Central memory CD8-positive, alpha-beta T cell (primary cell): Measurements from ENCODE around the gene RDH5.

Source experiments
- ATAC-seq: fragments of 150-1000 bp; cut with Tn5 transposase; replicated peaks from 2 replicates; pipeline ENCODE4 v1.10.0; 2022; ENCODE audit warnings: mild to moderate bottlenecking, moderate FRiP score, moderate number of reproducible peaks; ENCODE audit not compliant: poor library complexity, severe bottlenecking; ENCODE audit errors: extremely low read depth
- DNase-seq, 2 donors: peaks; one replicate each; pipeline ENCODE4 v3.0.0; 2021; ENCODE audit warnings: low spot score in 2 of 2
- H3K27ac Mint-ChIP-seq: one replicate; pipeline ENCODE4 v1.8.0; 2022; ENCODE audit warnings: low read depth, mild to moderate bottlenecking, moderate library complexity, mixed read lengths
- H3K27me3 Mint-ChIP-seq: one replicate; pipeline ENCODE4 v1.8.0; 2022; ENCODE audit warnings: mixed read lengths
- H3K36me3 Mint-ChIP-seq: one replicate; pipeline ENCODE4 v1.8.0; 2022; ENCODE audit warnings: mild to moderate bottlenecking, moderate library complexity, mixed read lengths; ENCODE audit not compliant: insufficient read depth
- H3K4me1 Mint-ChIP-seq: one replicate; pipeline ENCODE4 v1.8.0; 2022; ENCODE audit warnings: mixed read lengths
- H3K4me3 Mint-ChIP-seq: one replicate; pipeline ENCODE4 v1.8.0; 2022; ENCODE audit warnings: mild to moderate bottlenecking, moderate library complexity, mixed read lengths
- H3K9me3 Mint-ChIP-seq: one replicate; pipeline ENCODE4 v1.8.0; 2022; ENCODE audit warnings: mixed read lengths

Gene RDH5

DNA sequence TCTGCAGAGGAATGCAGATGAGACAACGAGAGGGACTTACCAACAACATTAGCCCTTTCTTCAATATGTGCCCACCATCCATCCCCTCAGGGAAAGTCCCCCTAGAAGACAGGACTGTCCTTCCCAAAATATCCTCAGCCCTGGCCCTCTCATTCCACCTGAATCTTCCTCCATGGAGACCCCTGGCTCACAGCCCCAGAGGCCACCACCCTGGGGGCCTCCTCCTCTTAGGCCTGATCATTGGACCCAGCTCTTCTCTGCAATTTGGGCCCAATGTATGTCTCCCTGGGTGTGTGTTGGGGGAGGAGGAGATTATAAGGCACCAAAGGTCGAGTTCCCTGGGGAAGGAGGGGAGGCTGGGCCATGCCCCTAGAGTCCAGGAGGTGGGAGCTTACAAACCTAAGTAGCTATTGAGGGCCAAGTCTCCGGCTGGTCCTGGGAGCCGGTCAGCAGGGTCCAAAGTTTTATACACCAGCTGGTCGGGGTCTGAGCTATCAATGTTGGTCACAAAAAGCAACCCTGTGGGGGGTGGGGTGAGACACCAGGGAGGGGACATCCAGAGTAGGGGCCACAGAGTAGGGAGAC lies 20.6 kb upstream of the RDH5 start:
- ATAC-seq (no peak), DNase-seq (no peak)
- no peaks in the 10 kb centered on the region for H3K36me3 Mint-ChIP-seq
- no peaks in the 10 kb centered on the region for H3K4me1 Mint-ChIP-seq
- H3K4me3 Mint-ChIP-seq: no peak overlapping the region
- H3K9me3 Mint-ChIP-seq: no peaks in the 10 kb centered on the region
- H3K27ac Mint-ChIP-seq: no peak overlapping the region
- H3K27me3 Mint-ChIP-seq: peaks cover 35% of the 10 kb centered on the region

DNA sequence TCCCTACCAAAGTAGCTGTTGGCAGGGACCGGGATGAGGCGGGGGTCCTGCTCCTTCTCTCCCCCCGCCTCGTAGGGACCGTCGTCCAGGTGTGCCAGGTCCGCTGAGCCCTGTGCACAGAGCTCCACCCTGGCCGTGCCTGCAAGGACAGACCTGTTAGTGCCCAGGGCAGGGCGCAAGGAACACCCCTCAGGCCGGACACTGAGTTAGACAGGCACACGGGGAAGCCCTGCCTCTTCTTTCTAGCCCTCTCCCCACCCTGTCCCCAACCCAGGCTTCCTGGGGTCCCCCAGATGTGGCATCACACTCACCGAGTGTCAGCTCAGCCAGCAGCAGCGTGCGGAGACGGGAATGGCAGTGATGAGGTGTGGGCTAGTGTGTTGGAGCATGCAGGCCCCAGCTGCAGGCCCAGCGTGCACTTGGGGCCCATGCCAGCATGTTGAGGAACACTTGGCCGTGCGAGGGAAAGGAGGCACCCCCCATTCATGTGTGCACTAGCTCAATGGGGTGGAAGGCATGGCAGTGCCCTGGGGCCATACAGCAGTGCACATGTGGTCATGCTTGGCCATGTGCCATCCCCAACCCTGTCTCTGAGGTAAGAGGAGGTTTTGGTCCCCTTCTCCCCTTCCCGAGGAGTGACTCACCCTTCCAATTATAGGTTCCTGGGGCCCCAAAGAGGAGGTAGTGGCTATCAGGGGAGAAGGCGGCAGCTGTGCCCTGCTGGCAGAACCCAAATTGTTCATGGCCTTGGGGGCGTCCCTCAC lies 19.8 kb upstream of the RDH5 start:
- H3K4me1 Mint-ChIP-seq: no peaks in the 10 kb centered on the region
- H3K36me3 Mint-ChIP-seq: no peaks in the 10 kb centered on the region
- no peaks in the 10 kb centered on the region for H3K9me3 Mint-ChIP-seq
- no peak overlapping the region for H3K27ac Mint-ChIP-seq
- no peak for ATAC-seq
- no peak for DNase-seq
- H3K4me3 Mint-ChIP-seq: no peak overlapping the region
- H3K27me3 Mint-ChIP-seq: peaks cover 35% of the 10 kb centered on the region

GRCh38 chr12:55702861-55703260 lies 17.3 kb upstream of the RDH5 start:
- Mint-ChIP-seq H3K4me1 (peaks cover 5% of the 10 kb centered on the region), H3K9me3 (no peaks in the 10 kb centered on the region), H3K36me3 (no peaks in the 10 kb centered on the region), H3K4me3 (no peak overlapping the region), H3K27ac (no peak overlapping the region), H3K27me3 (peaks cover 27% of the 10 kb centered on the region)
- ATAC-seq: no peak
- DNase-seq: no peak

DNA sequence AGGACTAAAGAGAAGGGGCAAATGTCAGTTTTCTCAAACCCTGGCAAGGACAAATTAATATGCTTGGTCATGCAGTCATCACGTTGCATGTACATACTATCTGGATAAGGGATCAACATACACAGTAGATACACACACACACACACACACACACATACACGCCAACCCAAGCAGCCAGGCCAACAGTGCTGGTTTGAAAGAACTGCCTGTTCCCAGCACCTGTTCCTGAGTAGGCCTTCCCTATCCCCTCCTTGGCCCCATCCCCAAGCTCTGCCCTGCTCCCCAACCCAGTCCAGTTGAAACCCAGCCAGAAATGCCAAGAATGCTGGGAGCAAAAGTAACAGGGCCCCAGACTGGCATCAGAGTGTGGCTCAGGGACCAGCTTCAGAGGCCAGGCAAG lies 16.9 kb upstream of the RDH5 start:
- Mint-ChIP-seq H3K4me1 (peaks cover 10% of the 10 kb centered on the region), H3K9me3 (no peaks in the 10 kb centered on the region), H3K27me3 (peaks cover 27% of the 10 kb centered on the region), H3K36me3 (peaks cover 2% of the 10 kb centered on the region), H3K4me3 (no peak overlapping the region), H3K27ac (no peak overlapping the region)
- no peak for ATAC-seq
- no peak for DNase-seq

DNA sequence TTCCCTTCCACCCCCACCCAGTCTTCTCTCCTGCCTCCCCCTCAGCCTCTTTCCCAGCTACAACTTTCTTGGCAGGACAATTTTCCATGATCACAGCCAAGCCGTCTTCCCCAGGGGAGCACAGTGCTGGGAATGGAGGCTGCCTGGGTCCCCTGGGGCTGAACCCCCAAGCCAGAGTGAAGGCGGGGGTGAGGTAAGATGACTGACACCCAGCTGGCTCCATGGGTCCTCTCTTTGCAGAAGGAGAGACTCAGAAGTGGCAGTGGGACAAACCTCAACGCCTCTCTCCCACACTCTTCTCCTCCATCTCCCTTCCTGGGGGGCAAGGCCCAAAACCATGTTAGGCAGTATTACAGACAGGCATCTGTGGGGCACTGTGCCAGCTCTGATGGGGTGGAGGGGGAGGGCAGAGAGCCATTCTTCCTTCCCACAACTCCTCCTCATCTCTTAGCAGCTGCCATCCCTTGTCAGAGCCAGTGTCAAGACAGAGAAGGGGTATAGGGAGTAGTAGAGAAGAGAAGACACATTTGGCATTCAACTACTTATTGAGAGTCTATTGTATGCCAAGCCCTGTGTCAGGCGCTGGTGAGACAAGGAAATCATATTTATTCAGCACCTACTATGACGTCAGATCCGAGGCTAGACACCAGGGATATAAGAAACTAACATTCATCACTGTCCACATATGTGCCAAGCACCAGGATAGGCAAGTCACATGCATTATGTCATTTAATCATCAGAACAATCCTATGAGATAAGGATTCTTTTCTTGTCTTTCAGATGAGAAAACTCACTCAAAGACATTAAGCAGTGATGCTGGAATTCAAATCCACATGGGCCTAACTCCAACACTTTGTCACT lies 16.1 kb upstream of the RDH5 start:
- Mint-ChIP-seq H3K27me3 (peaks cover 36% of the 10 kb centered on the region), H3K27ac (no peak overlapping the region), H3K4me1 (peaks cover 18% of the 10 kb centered on the region), H3K4me3 (no peak overlapping the region), H3K36me3 (peaks cover 2% of the 10 kb centered on the region), H3K9me3 (no peaks in the 10 kb centered on the region)
- DNase-seq (no peak), ATAC-seq (no peak)

GRCh38 chr12:55704824-55705718 lies 15.1 kb upstream of the RDH5 start:
- Mint-ChIP-seq H3K4me3 (no peak overlapping the region), H3K27ac (no peak overlapping the region), H3K9me3 (no peaks in the 10 kb centered on the region), H3K4me1 (peaks cover 20% of the 10 kb centered on the region), H3K27me3 (peaks cover 45% of the 10 kb centered on the region), H3K36me3 (peaks cover 2% of the 10 kb centered on the region)
- no peak for DNase-seq
- ATAC-seq: no peak

DNA sequence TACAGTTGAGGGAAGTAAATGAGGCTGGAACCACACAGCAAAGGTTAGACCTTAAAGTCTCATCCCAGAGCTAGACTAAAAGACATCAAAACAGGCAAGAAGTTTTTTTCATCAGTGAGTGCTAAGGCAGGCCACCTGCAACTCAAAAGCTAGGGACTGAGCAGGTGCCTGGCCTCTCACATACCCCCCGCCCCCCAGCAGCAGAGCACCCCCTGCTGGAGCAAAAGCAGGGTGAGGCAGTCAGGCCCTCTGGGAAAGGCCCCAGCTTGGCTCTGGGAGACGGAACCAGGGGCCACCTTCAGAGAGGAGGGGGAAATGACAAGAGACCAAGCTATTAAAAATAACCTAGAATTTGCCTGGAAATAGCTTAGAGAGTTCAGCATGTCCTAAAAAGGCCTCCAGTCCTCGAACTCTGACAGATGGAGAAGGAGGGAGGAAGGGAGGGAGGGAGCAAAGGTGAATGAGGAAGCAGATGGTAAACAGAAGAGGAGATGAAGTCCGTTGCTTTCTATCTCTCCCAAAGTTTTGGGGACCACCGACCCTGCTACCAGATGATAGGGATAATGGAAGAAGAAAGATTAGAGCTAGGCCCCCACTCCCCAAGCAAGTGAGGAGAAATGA lies 14.3 kb upstream of the RDH5 start:
- ATAC-seq: no peak
- Mint-ChIP-seq H3K27ac (no peak overlapping the region), H3K27me3 (peaks cover 46% of the 10 kb centered on the region), H3K4me3 (no peak overlapping the region), H3K9me3 (no peaks in the 10 kb centered on the region), H3K36me3 (peaks cover 2% of the 10 kb centered on the region), H3K4me1 (peaks cover 20% of the 10 kb centered on the region)
- no peak for DNase-seq

DNA sequence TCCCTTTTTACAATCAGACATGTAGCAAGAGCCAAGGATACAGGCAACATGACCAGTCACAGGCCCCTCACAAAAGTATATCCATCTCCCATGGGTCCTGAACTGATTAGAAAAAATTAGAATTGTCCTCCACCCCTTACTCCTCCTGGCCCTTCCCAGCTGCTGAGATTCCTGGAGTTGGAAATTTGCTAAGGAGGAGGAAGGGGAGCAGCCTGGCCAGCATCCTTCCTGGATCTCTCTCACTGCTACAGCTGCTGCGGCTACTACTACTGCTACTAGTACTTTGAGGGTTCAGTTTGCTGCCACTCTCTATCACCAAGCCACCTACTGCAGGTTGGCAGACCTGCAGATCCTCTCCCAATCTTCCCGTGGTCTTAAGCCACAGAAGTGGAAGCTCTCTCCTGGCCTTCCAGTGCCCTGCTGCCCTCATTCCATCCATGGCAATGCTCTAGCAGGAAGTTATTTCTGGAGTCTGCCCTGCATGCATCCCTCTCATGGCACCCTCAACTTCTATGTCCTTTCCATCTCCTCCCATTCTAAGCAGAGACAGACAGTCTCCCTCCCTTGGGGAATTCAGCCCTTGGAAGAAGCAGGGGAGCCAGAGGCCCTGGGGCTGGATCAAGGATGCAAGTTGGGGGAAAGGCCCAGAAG lies 13.5 kb upstream of the RDH5 start:
- Mint-ChIP-seq H3K27me3 (peaks cover 46% of the 10 kb centered on the region), H3K36me3 (peaks cover 2% of the 10 kb centered on the region), H3K9me3 (no peaks in the 10 kb centered on the region), H3K4me3 (peak overlapping the region; percentile 80), H3K27ac (no peak overlapping the region), H3K4me1 (peaks cover 20% of the 10 kb centered on the region)
- ATAC-seq (no peak), DNase-seq (no peak)

GRCh38 chr12:55707219-55707671 lies 12.9 kb upstream of the RDH5 start:
- DNase-seq: no peak

GRCh38 chr12:55707841-55708694 lies 12.1 kb upstream of the RDH5 start, which contains the start of gene ITGA7:
ITGA7 (minus strand) TSS chr12:55707904; CDS start chr12:55707682, 222 bp downstream.
- Mint-ChIP-seq H3K4me3 (peak within 1 kb of the TSS; percentile 80), H3K9me3 (no peaks in the 10 kb centered on the region), H3K27ac (peak within 1 kb of the TSS; percentile 78), H3K36me3 (peaks cover 2% of the 10 kb centered on the region), H3K27me3 (peaks cover 39% of the 10 kb centered on the region), H3K4me1 (peaks cover 20% of the 10 kb centered on the region)
- DNase-seq: no peak
- ATAC-seq: peak; percentile 65

More at GRCh38 chr12:55707219-55707671, 12.9 kb upstream of the RDH5 start:
- peak; percentile 26 for ATAC-seq
- Mint-ChIP-seq H3K4me1 (peaks cover 20% of the 10 kb centered on the region), H3K4me3 (peak overlapping the region; percentile 80), H3K9me3 (no peaks in the 10 kb centered on the region), H3K27ac (no peak overlapping the region), H3K36me3 (peaks cover 2% of the 10 kb centered on the region), H3K27me3 (peaks cover 46% of the 10 kb centered on the region)
